ENCODE measurements around the gene FRMD4A.
"Not testable (repeated sequence)": the region's sequence is repeated elsewhere in the genome, so short reads cannot be mapped to it uniquely, and the experiment has no call there.

GRCh38 chr10:13896146-13896545 is 434.6 kb downstream of the FRMD4A start:
- not testable (repeated sequence) for TF ChIP-seq CTCF (conservative IDR thresholded peaks at IDR 0.05 in 1 of 2, IDR thresholded peaks at IDR 0.05 in 1 of 2; ENCODE audit: extremely low read depth in 1 of 2, insufficient read depth in 1 of 2, low read depth in 1 of 2, low read length in 2 of 2); EZH2 (IDR thresholded peaks at IDR 0.05; ENCODE audit: borderline replicate concordance, low read length)
